ENCODE data around the gene ZNF598. TPM values are rescaled to one million over a fixed set of nuclear protein-coding genes. Genes with fewer than 3 reads are reported as not detected.

ZNF598 gene
- total RNA-seq, 1 experiment from 2014 or later = 57.4 TPM

- Histone ChIP-seq H3K27me3 (ENCODE audit: insufficient read depth, low read length) (no peaks in the 10 kb centered on the region), H3K4me2 (ENCODE audit: low read length) (peak overlapping the region; percentile 92), H2AFZ (ENCODE audit: low read depth, low read length, poor library complexity, severe bottlenecking) (no peak overlapping the region), H3K9me2 (ENCODE audit: insufficient read depth) (no peaks in the 10 kb centered on the region), H3K36me3 (ENCODE audit: control insufficient read depth in 1 of 2, insufficient read depth in 2 of 2, low read length in 2 of 2) (peaks cover 6 to 19% of the 10 kb centered on the region in 2 experiments; a peak in 3 of 4 replicates), H3K9me3 (ENCODE audit: control insufficient read depth in 1 of 2, insufficient read depth in 1 of 2, low read depth in 1 of 2, low read length in 2 of 2) (no peaks in the 10 kb centered on the region), H3K4me3 (replicated peaks in 1 of 2; ENCODE audit: low read depth in 1 of 2, low read length in 2 of 2) (peak overlapping the region in 1 of 2 experiments; percentile 79; a peak in 1 of 4 replicates), H4K20me1 (ENCODE audit: insufficient read depth) (peaks cover 9% of the 10 kb centered on the region; the same call in 1 of the 2 replicates), H3K4me1 (ENCODE audit: control insufficient read depth in 1 of 2, insufficient read depth in 2 of 2, low read length in 2 of 2) (peaks cover 28 to 62% of the 10 kb centered on the region in 2 experiments), H3K9ac (ENCODE audit: low read length) (peak overlapping the region; percentile 97), H3K27ac (ENCODE audit: low read depth, low read length) (peak overlapping the region; percentile 92), H3K79me2 (ENCODE audit: insufficient read depth, low read length) (peaks cover 78% of the 10 kb centered on the region)
- ChIA-PET CTCF (interaction anchor here (1.2 kb wide), 1 partner anchor 133 kb away, joined by 5 read pairs; no protein-coding TSS in a partner anchor), RAD21 (ENCODE audit: low non-redundant PET in 1 of 2, low total read pairs in 2 of 2, uncharacterized antibody in 2 of 2, unreplicated experiment in 2 of 2) (no interaction called here), POLR2A (interaction anchor here (0.6 to 1.4 kb wide), 3 partner anchors 9 to 148 kb away, joined by 3 read pairs; partner anchors contain the start of genes NPW and TRAF7)
- no peak for DNase-seq (ENCODE audit: low read depth, low spot score)
- no peak for ATAC-seq
- BruUV-seq (replicated peaks) = no TSS peak
- TF ChIP-seq CTCF (IDR thresholded peaks at IDR 0.05 in 2 of 3, conservative IDR thresholded peaks at IDR 0.05 in 1 of 3; ENCODE audit: borderline replicate concordance in 1 of 3, insufficient read depth in 1 of 3, low read depth in 2 of 3, low read length in 2 of 3) (no peak), CEBPB (IDR thresholded peaks at IDR 0.05; ENCODE audit: low read depth) (no peak), MAX (IDR thresholded peaks at IDR 0.05) (no peak), ZBTB33 (IDR thresholded peaks at IDR 0.05; ENCODE audit: extremely low read depth, insufficient replicate concordance, low read length) (no peak), ATF3 (IDR thresholded peaks at IDR 0.05) (no peak), EGR1 (IDR thresholded peaks at IDR 0.05; ENCODE audit: low read depth) (no peak), ZNF274 (IDR thresholded peaks at IDR 0.05; ENCODE audit: low read depth, low read length) (no peak)
- intact Hi-C loops (cut with micrococcal nuclease) = no loop called here
Measured at GRCh38 chr16:2007081-2007836, 2.4 kb downstream of the ZNF598 start.
